Osteocyte (in vitro differentiated cells): Measurements from ENCODE around the gene NGRN. TPM values are rescaled to one million over a fixed set of nuclear protein-coding genes. Genes with fewer than 3 reads are reported as not detected.
"Not testable (repeated sequence)": the region's sequence is repeated elsewhere in the genome, so short reads cannot be mapped to it uniquely, and the experiment has no call there.

Experiments used
- DNase-seq: peaks from one replicate; pipeline ENCODE4 v3.0.0; 2021; ENCODE audit warnings: mixed read lengths; ENCODE audit not compliant: unreplicated experiment; ENCODE audit errors: extremely low spot score
- H3K27ac Mint-ChIP-seq: one replicate; pipeline ENCODE4 v1.8.0; 2021; ENCODE audit warnings: mild to moderate bottlenecking, mixed read lengths; ENCODE audit not compliant: unreplicated experiment
- H3K27me3 Mint-ChIP-seq: one replicate; pipeline ENCODE4 v1.8.0; 2021; ENCODE audit warnings: mixed read lengths; ENCODE audit not compliant: unreplicated experiment
- H3K36me3 Mint-ChIP-seq: one replicate; pipeline ENCODE4 v1.8.0; 2021; ENCODE audit warnings: mixed read lengths; ENCODE audit not compliant: unreplicated experiment
- H3K4me1 Mint-ChIP-seq: one replicate; pipeline ENCODE4 v1.8.0; 2021; ENCODE audit warnings: mixed read lengths; ENCODE audit not compliant: unreplicated experiment
- H3K4me3 Mint-ChIP-seq: one replicate; pipeline ENCODE4 v1.8.0; 2021; ENCODE audit warnings: mild to moderate bottlenecking, moderate library complexity, mixed read lengths; ENCODE audit not compliant: unreplicated experiment
- H3K9me3 Mint-ChIP-seq: one replicate; pipeline ENCODE4 v1.8.0; 2021; ENCODE audit warnings: mixed read lengths; ENCODE audit not compliant: unreplicated experiment
- total RNA-seq: library from RNA; stranded (reverse); gene quantifications from 2 replicates; pipeline ENCODE4 v1.2.1, GENCODE V29; 2021
- TF ChIP-seq, protein P1 (sequence below): fragments of 200-600 bp; sonication (generic); IDR thresholded peaks from 2 replicates; pipeline ENCODE4 v1.5.0; 2021; ENCODE audit warnings: antibody characterized with exemption, mild to moderate bottlenecking, moderate library complexity

Gene NGRN
- total RNA-seq, 1 donor from 2014 or later = 92.3 TPM

DNA sequence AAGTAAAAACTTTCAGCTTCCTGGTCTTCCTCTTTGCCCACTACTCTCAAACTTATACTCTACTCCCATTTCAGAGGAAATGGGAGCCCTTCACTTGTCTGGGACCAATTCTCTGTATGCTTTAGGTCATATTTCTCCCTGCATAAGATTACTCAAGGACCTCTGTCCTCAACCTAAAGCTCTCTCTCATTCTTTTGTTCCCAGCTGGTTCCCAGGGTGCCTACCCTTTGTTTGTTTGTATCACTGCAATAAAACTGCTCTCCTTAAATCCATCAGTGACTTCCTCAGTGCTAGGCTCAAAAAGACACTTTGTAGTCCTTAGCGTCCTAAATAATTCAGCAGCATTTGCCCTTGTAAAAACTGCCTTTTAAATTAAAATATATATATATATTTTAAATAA, 2.9 kb downstream of the NGRN start:
- H3K27me3 Mint-ChIP-seq = no peaks in the 10 kb centered on the region
- DNase-seq = no peak
- no peaks in the 10 kb centered on the region for H3K9me3 Mint-ChIP-seq
- peak overlapping the region; percentile 67 for H3K4me3 Mint-ChIP-seq
- peaks cover 41% of the 10 kb centered on the region for H3K4me1 Mint-ChIP-seq
- TF ChIP-seq, protein P1, sequence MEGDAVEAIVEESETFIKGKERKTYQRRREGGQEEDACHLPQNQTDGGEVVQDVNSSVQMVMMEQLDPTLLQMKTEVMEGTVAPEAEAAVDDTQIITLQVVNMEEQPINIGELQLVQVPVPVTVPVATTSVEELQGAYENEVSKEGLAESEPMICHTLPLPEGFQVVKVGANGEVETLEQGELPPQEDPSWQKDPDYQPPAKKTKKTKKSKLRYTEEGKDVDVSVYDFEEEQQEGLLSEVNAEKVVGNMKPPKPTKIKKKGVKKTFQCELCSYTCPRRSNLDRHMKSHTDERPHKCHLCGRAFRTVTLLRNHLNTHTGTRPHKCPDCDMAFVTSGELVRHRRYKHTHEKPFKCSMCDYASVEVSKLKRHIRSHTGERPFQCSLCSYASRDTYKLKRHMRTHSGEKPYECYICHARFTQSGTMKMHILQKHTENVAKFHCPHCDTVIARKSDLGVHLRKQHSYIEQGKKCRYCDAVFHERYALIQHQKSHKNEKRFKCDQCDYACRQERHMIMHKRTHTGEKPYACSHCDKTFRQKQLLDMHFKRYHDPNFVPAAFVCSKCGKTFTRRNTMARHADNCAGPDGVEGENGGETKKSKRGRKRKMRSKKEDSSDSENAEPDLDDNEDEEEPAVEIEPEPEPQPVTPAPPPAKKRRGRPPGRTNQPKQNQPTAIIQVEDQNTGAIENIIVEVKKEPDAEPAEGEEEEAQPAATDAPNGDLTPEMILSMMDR = no peak
- peaks cover 31% of the 10 kb centered on the region for H3K36me3 Mint-ChIP-seq
- H3K27ac Mint-ChIP-seq = peak overlapping the region; percentile 74

DNA sequence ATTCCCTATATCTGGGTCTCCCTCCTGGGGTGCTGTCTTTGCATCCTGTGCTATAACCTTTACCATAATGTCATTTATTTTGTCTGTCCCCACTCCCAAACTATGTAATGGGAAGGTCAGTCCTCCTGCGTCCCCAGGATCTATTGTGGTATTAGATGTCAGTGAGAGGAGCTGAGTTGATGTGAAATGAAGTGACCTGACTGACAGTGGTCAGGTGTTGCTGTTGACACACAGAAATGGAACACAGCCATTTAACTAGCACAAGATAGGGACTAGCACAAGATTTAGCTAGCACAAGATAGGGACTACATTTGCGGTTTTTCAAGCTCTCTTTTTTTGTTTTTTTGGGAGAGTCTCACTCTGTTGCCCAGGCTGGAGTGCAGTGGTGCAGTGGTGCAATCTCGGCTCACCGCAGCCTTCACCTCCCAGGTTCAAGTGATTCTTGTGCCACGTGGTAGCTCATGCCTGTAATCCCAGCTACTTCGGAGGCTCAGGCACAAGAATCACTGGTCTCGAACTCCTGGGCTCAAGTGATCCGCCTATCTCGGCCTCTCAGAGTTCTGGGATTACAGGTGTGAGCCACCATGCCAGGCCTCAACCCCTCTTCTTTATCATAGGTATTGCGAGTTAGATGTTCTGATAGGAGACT, 5.2 kb downstream of the NGRN start:
- Mint-ChIP-seq H3K36me3 (peaks cover 40% of the 10 kb centered on the region), H3K4me3 (no peak overlapping the region), H3K9me3 (no peaks in the 10 kb centered on the region), H3K27ac (no peak overlapping the region), H3K27me3 (no peaks in the 10 kb centered on the region), H3K4me1 (peaks cover 36% of the 10 kb centered on the region)
- TF ChIP-seq, protein P1 = no peak
- DNase-seq = no peak

DNA sequence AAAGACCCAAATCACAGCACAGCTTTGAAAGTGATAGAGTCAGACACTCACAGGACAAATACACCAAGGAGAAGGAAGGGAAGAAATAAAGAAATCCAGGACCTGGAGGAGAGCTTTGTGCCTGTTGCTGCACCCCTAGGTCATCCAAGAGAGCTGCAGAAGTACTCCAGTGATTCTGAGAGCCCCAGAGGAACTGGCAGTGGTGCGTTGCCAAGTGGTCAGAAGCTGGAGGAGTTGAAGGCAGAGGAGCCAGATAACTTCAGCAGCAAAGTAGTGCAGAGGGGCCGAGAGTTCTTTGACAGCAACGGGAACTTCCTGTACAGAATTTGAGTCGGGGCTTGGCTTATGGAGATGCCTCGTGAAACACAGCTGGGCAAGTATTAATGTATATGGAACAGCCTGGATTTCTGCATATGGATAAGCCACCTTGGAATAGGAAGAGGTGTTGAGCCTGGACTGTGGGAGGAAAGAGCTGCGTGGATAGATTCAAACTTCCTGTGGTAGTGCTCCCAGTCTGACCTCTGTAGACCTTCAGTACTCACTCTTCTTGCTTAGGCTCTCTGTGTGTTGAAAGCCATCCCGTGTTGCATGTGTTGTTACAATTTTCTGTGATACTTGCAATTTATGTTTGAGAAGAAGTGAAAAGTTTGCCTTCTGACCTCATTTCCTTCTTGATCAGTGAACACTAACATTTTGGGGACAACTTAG, 6.1 kb downstream of the NGRN start:
- Mint-ChIP-seq H3K36me3 (peaks cover 44% of the 10 kb centered on the region), H3K4me3 (no peak overlapping the region), H3K27me3 (no peaks in the 10 kb centered on the region), H3K27ac (no peak overlapping the region), H3K9me3 (no peaks in the 10 kb centered on the region), H3K4me1 (peaks cover 29% of the 10 kb centered on the region)
- TF ChIP-seq, protein P1 = no peak
- no peak for DNase-seq

DNA sequence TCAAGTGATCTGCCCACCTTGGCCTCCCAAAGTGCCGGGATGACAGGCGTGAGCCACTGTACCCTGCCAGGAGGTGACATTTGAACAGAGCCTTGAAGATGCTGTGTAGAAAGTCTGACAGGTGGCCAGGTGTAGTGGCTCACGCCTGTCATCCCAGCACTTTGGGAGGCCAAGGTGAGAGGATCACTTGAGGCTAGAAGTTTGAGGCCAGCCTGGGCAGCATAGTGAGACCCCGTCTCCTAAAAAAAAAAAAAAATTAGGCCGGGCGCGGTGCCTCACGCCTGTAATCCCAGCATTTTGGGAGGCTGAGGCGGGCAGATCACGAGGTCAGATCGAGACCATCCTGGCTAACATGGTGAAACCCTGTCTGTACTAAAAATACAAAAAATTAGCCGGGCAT, 13.0 kb downstream of the NGRN start:
- not testable (repeated sequence) for H3K27ac Mint-ChIP-seq, H3K27me3 Mint-ChIP-seq, H3K4me3 Mint-ChIP-seq, DNase-seq, H3K4me1 Mint-ChIP-seq, H3K9me3 Mint-ChIP-seq
- peaks cover 14% of the 10 kb centered on the region for H3K36me3 Mint-ChIP-seq

DNA sequence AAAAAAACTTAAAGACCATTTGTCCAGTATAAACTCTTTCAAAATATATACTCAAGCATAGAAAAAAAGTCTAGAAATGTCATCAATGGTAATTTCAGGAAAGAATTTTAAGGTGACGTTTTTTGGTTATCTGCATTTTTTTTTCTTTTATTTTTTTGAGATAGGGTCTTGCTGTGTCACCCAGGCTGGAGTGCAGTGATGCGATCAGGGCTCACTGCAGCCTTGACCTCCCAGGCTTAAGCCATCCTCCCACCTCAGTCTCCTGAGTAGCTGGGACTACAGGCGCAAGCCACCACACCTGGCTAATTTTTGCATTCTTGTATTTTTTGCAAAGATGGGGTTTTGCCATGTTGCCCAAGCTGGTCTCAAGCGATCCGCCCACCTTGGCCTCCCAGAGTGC, 15.3 kb downstream of the NGRN start:
- not testable (repeated sequence) for H3K27me3 Mint-ChIP-seq, H3K4me1 Mint-ChIP-seq, H3K36me3 Mint-ChIP-seq, H3K9me3 Mint-ChIP-seq, H3K27ac Mint-ChIP-seq, H3K4me3 Mint-ChIP-seq
- DNase-seq = peak; percentile 32

DNA sequence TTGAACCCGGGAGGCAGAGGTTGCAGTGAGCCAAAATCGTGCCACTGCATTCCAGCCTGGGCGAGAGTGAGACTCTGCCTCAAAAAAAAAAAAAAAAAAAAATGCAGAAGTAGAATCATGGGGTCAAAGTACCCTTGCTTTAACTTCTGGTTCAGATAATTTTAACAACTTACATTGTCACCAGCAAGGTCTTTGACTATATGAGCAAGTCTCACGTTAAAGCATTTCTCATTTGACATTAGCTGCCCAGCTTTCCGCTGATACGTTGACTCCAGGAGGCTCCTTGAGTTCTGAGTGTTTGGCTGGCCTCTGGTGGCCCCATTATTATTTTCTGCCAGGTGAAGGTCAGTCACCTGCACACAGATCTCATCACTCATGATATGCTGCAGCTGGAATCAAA, 16.2 kb downstream of the NGRN start:
- H3K27me3 Mint-ChIP-seq, DNase-seq, H3K4me1 Mint-ChIP-seq, H3K9me3 Mint-ChIP-seq, H3K27ac Mint-ChIP-seq, H3K36me3 Mint-ChIP-seq, H3K4me3 Mint-ChIP-seq: not testable (repeated sequence)
